Measurements from ENCODE around the gene ETFA.

The ETFA gene

GRCh38 chr15:76311100-76311953, at the start of gene ETFA:
Gene ETFA, minus strand, starts transcription at chr15:76311469. Its CDS starts 81 bp downstream, at chr15:76311388.
- DNase-seq = peak; percentile 71

- DNase-seq = no peak
These were observed 49.1 kb upstream of the ETFA start for GRCh38 chr15:76360416-76360815.

- DNase-seq = no peak
These were observed 47.9 kb upstream of the ETFA start for GRCh38 chr15:76359152-76359551.

GRCh38 chr15:76358453-76358852, 47.2 kb upstream of the ETFA start:
- no peak for DNase-seq

- DNase-seq = no peak
These were observed 43.7 kb upstream of the ETFA start for GRCh38 chr15:76354823-76355440.

- DNase-seq = no peak
These were observed 42.6 kb upstream of the ETFA start for GRCh38 chr15:76353903-76354302.

GRCh38 chr15:76353023-76353577, 41.8 kb upstream of the ETFA start:
- DNase-seq = no peak

GRCh38 chr15:76349301-76350070, 38.2 kb upstream of the ETFA start:
- no peak for DNase-seq

GRCh38 chr15:76347482-76348055, 36.3 kb upstream of the ETFA start:
- DNase-seq = no peak

GRCh38 chr15:76346669-76347481, 35.6 kb upstream of the ETFA start:
- no peak for DNase-seq

- no peak for DNase-seq
These were observed 34.8 kb upstream of the ETFA start for GRCh38 chr15:76345880-76346668.

GRCh38 chr15:76345583-76345879, 34.3 kb upstream of the ETFA start:
- no peak for DNase-seq

GRCh38 chr15:76344893-76345582, 33.8 kb upstream of the ETFA start:
- no peak for DNase-seq

- no peak for DNase-seq
These were observed 32.2 kb upstream of the ETFA start for GRCh38 chr15:76343313-76343996.

- no peak for DNase-seq
These were observed 31.3 kb upstream of the ETFA start for GRCh38 chr15:76342382-76343201.

- no peak for DNase-seq
These were observed 30.8 kb upstream of the ETFA start for GRCh38 chr15:76342058-76342381.

GRCh38 chr15:76341366-76342057, 30.2 kb upstream of the ETFA start:
- DNase-seq = peak; percentile 48

GRCh38 chr15:76340803-76341365, 29.6 kb upstream of the ETFA start:
- DNase-seq = no peak
